NB4 (cell line): ENCODE results near the gene PDE6C.

Experiments used
- MYC ChIP-seq: IDR thresholded peaks from 2 replicates; pipeline ENCODE4 v1.6.1; 2011; ENCODE audit warnings: low read depth, low read length
- POLR2A ChIP-seq: IDR thresholded peaks from 2 replicates; pipeline ENCODE4 v1.6.1; 2011; ENCODE audit warnings: mild to moderate bottlenecking; ENCODE audit not compliant: insufficient read length; ENCODE audit errors: extremely low read depth
- TF ChIP-seq, protein P1 (sequence below): IDR thresholded peaks from one replicate; pipeline ENCODE4 v1.5.1; 2012; ENCODE audit warnings: low read depth, low read length
- TF ChIP-seq, protein P2 (sequence below): IDR thresholded peaks from 2 replicates; pipeline ENCODE4 v1.6.1; 2011; ENCODE audit warnings: low read depth, low read length

DNA sequence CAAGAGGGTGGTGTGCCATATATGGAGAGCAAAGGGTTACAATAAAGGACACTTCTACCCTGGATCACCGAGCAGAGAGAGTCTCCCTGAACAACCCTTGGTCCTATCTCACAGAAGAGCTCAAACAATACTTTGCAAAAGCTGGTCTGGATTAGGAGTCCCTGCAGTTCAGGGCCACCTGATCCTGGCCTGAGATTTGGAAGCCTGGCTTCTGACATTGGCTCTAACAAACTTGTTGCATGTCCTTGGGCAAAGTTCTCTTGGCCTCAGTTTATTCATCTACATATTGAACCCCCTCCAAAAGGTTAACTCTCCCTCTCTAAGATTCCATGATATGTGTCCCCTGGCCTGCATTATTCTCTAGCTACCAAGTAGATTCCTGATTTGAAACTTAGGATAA, 13.0 kb upstream of the PDE6C start:
- TF ChIP-seq, protein P1, sequence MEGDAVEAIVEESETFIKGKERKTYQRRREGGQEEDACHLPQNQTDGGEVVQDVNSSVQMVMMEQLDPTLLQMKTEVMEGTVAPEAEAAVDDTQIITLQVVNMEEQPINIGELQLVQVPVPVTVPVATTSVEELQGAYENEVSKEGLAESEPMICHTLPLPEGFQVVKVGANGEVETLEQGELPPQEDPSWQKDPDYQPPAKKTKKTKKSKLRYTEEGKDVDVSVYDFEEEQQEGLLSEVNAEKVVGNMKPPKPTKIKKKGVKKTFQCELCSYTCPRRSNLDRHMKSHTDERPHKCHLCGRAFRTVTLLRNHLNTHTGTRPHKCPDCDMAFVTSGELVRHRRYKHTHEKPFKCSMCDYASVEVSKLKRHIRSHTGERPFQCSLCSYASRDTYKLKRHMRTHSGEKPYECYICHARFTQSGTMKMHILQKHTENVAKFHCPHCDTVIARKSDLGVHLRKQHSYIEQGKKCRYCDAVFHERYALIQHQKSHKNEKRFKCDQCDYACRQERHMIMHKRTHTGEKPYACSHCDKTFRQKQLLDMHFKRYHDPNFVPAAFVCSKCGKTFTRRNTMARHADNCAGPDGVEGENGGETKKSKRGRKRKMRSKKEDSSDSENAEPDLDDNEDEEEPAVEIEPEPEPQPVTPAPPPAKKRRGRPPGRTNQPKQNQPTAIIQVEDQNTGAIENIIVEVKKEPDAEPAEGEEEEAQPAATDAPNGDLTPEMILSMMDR: no peak
- TF ChIP-seq POLR2A: no peak
- TF ChIP-seq MYC: no peak
- TF ChIP-seq, protein P2, sequence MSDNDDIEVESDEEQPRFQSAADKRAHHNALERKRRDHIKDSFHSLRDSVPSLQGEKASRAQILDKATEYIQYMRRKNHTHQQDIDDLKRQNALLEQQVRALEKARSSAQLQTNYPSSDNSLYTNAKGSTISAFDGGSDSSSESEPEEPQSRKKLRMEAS: no peak
